ENCODE results near the gene NRXN3. TPM values are rescaled to one million over a fixed set of nuclear protein-coding genes. Genes with fewer than 3 reads are reported as not detected.

The NRXN3 gene
- total RNA-seq, 1 experiment from 2014 or later: not detected

GRCh38 chr14:79325071-79325470 lies 1154.9 kb downstream of the NRXN3 start:
- DNase-seq (ENCODE audit: low read depth, low spot score) (no peak), ATAC-seq (no peak)
- H3K36me3 ChIP-seq (ENCODE audit: control insufficient read depth in 1 of 2, insufficient read depth in 2 of 2, low read length in 2 of 2): no peaks in the 10 kb centered on the region
- no peaks in the 10 kb centered on the region for H3K9me2 ChIP-seq (ENCODE audit: insufficient read depth)
- no TSS peak for BruUV-seq (replicated peaks)
- ChIA-PET RAD21 (ENCODE audit: low non-redundant PET in 1 of 2, low total read pairs in 2 of 2, uncharacterized antibody in 2 of 2, unreplicated experiment in 2 of 2) (no interaction called here), POLR2A (no interaction called here), CTCF (no interaction called here)
- H3K27ac ChIP-seq (ENCODE audit: low read depth, low read length): no peak overlapping the region
- no peaks in the 10 kb centered on the region for H3K4me1 ChIP-seq (ENCODE audit: control insufficient read depth in 1 of 2, insufficient read depth in 2 of 2, low read length in 2 of 2)
- no peak overlapping the region for H3K4me3 ChIP-seq (replicated peaks in 1 of 2; ENCODE audit: low read depth in 1 of 2, low read length in 2 of 2)
- H3K9ac ChIP-seq (ENCODE audit: low read length): no peak overlapping the region
- H4K20me1 ChIP-seq (ENCODE audit: insufficient read depth): no peaks in the 10 kb centered on the region
- intact Hi-C loops (cut with micrococcal nuclease): no loop called here
- H3K79me2 ChIP-seq (ENCODE audit: insufficient read depth, low read length): no peaks in the 10 kb centered on the region
- peaks cover 9 to 14% of the 10 kb centered on the region in 2 experiments; a peak in 2 of 4 replicates for H3K9me3 ChIP-seq (ENCODE audit: control insufficient read depth in 1 of 2, insufficient read depth in 1 of 2, low read depth in 1 of 2, low read length in 2 of 2)
- no peak overlapping the region for H3K4me2 ChIP-seq (ENCODE audit: low read length)
- no peak overlapping the region for H2AFZ ChIP-seq (ENCODE audit: low read depth, low read length, poor library complexity, severe bottlenecking)
- H3K27me3 ChIP-seq (ENCODE audit: insufficient read depth, low read length): no peaks in the 10 kb centered on the region
- no peak for TF ChIP-seq ZFX (IDR thresholded peaks at IDR 0.05)

GRCh38 chr14:79325557-79325956 lies 1155.4 kb downstream of the NRXN3 start:
- ChIA-PET RAD21 (ENCODE audit: low non-redundant PET in 1 of 2, low total read pairs in 2 of 2, uncharacterized antibody in 2 of 2, unreplicated experiment in 2 of 2) (no interaction called here), CTCF (no interaction called here), POLR2A (no interaction called here)
- no peaks in the 10 kb centered on the region for H3K79me2 ChIP-seq (ENCODE audit: insufficient read depth, low read length)
- DNase-seq (ENCODE audit: low read depth, low spot score): no peak
- no peak for ATAC-seq
- no peak overlapping the region for H3K9ac ChIP-seq (ENCODE audit: low read length)
- no peak overlapping the region for H2AFZ ChIP-seq (ENCODE audit: low read depth, low read length, poor library complexity, severe bottlenecking)
- peaks cover 9% of the 10 kb centered on the region in 2 experiments; a peak in 2 of 4 replicates for H3K9me3 ChIP-seq (ENCODE audit: control insufficient read depth in 1 of 2, insufficient read depth in 1 of 2, low read depth in 1 of 2, low read length in 2 of 2)
- intact Hi-C loops (cut with micrococcal nuclease): no loop called here
- BruUV-seq (replicated peaks): no TSS peak
- no peaks in the 10 kb centered on the region for H3K4me1 ChIP-seq (ENCODE audit: control insufficient read depth in 1 of 2, insufficient read depth in 2 of 2, low read length in 2 of 2)
- H3K36me3 ChIP-seq (ENCODE audit: control insufficient read depth in 1 of 2, insufficient read depth in 2 of 2, low read length in 2 of 2): no peaks in the 10 kb centered on the region
- H3K4me3 ChIP-seq (replicated peaks in 1 of 2; ENCODE audit: low read depth in 1 of 2, low read length in 2 of 2): no peak overlapping the region
- no peaks in the 10 kb centered on the region for H3K9me2 ChIP-seq (ENCODE audit: insufficient read depth)
- H3K27ac ChIP-seq (ENCODE audit: low read depth, low read length): no peak overlapping the region
- H4K20me1 ChIP-seq (ENCODE audit: insufficient read depth): no peaks in the 10 kb centered on the region
- H3K27me3 ChIP-seq (ENCODE audit: insufficient read depth, low read length): no peaks in the 10 kb centered on the region
- no peak for TF ChIP-seq TCF7L2 (IDR thresholded peaks at IDR 0.05; ENCODE audit: borderline replicate concordance, extremely low read depth, insufficient read depth, insufficient read length)
- TF ChIP-seq CEBPB (IDR thresholded peaks at IDR 0.05; ENCODE audit: low read depth): no peak
- no peak for TF ChIP-seq ZFX (IDR thresholded peaks at IDR 0.05)
- no peak for TF ChIP-seq EGR1 (IDR thresholded peaks at IDR 0.05; ENCODE audit: low read depth)
- TF ChIP-seq SP1 (IDR thresholded peaks at IDR 0.05; ENCODE audit: low read depth): no peak
- no peak overlapping the region for H3K4me2 ChIP-seq (ENCODE audit: low read length)

All from HCT116 (cell line).